ENCODE data around the gene DCXR.

DNA sequence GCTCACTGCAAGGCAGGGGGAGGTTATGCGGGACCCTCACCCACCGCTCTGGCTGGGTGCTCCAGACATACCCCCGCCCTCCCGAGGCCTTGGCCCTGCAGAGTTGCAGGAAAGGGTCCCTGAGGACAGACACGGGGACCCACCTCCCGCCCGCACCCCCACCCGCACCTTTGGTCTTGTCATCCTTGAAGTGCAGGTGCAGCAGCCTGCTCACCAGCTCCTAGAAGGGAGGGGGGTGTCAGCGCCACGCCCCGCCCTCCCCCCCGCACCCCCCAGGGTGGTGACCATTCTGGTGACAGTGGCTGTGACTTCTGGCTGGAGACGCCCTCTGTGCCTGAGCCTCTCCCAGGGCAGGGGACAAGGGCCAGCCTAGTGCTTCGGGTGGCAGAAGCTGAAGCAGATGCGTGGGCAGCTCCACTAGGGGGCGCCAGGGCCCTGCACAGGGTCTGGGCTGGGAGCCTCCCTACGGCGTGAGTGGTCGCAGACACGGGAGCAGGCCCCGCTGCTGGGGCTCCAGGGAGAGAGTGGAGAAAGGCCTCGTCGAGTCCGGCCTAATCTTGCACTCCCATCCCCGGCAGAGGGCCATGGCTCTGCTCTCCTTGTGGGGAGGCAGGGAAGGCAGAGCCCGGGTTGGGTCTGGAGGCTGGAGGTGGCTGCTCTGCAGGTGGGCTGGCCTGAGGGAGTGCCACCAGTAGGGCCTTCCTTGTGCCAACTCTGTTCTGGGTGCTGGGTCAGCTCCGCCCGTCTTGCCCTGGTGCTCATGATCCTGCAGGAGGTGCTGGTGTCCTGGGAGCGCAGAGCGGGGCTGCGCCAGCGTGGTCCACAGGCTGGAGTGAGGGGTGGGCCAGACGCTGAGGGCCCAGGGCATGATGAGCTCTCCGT lies 17.6 kb downstream of the DCXR start:
- TF ChIP-seq, protein P1, sequence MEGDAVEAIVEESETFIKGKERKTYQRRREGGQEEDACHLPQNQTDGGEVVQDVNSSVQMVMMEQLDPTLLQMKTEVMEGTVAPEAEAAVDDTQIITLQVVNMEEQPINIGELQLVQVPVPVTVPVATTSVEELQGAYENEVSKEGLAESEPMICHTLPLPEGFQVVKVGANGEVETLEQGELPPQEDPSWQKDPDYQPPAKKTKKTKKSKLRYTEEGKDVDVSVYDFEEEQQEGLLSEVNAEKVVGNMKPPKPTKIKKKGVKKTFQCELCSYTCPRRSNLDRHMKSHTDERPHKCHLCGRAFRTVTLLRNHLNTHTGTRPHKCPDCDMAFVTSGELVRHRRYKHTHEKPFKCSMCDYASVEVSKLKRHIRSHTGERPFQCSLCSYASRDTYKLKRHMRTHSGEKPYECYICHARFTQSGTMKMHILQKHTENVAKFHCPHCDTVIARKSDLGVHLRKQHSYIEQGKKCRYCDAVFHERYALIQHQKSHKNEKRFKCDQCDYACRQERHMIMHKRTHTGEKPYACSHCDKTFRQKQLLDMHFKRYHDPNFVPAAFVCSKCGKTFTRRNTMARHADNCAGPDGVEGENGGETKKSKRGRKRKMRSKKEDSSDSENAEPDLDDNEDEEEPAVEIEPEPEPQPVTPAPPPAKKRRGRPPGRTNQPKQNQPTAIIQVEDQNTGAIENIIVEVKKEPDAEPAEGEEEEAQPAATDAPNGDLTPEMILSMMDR (conservative IDR thresholded peaks at IDR 0.05; ENCODE audit: low read depth in 2 of 2), result peak; percentile 77 to 95
- TF ChIP-seq EZH2 (IDR thresholded peaks at IDR 0.05; ENCODE audit: low read depth, unreplicated experiment) (no peak), POLR2AphosphoS5 (IDR thresholded peaks at IDR 0.05; ENCODE audit: low read depth) (peak; percentile 49; the same call in 1 of the 2 replicates), STAT1 (IDR thresholded peaks at IDR 0.05; ENCODE audit: unreplicated experiment) (no peak), JUNB (IDR thresholded peaks at IDR 0.05; ENCODE audit: unreplicated experiment) (no peak)
- TF ChIP-seq, protein P2, sequence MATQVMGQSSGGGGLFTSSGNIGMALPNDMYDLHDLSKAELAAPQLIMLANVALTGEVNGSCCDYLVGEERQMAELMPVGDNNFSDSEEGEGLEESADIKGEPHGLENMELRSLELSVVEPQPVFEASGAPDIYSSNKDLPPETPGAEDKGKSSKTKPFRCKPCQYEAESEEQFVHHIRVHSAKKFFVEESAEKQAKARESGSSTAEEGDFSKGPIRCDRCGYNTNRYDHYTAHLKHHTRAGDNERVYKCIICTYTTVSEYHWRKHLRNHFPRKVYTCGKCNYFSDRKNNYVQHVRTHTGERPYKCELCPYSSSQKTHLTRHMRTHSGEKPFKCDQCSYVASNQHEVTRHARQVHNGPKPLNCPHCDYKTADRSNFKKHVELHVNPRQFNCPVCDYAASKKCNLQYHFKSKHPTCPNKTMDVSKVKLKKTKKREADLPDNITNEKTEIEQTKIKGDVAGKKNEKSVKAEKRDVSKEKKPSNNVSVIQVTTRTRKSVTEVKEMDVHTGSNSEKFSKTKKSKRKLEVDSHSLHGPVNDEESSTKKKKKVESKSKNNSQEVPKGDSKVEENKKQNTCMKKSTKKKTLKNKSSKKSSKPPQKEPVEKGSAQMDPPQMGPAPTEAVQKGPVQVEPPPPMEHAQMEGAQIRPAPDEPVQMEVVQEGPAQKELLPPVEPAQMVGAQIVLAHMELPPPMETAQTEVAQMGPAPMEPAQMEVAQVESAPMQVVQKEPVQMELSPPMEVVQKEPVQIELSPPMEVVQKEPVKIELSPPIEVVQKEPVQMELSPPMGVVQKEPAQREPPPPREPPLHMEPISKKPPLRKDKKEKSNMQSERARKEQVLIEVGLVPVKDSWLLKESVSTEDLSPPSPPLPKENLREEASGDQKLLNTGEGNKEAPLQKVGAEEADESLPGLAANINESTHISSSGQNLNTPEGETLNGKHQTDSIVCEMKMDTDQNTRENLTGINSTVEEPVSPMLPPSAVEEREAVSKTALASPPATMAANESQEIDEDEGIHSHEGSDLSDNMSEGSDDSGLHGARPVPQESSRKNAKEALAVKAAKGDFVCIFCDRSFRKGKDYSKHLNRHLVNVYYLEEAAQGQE (IDR thresholded peaks at IDR 0.05; ENCODE audit: unreplicated experiment), result no peak

Measured in GM23338 (cell line).